ENCODE measurements around the gene PPIA. TPM values are rescaled to one million over a fixed set of nuclear protein-coding genes. Genes with fewer than 3 reads are reported as not detected.

Gene PPIA
- total RNA-seq, 2 donors from 2014 or later, result 957 to 1,544 TPM

GRCh38 chr7:44767134-44767911 is 29.2 kb upstream of the PPIA start:
- Histone ChIP-seq H3K27me3 (replicated peaks; ENCODE audit: insufficient read depth) (no peaks in the 10 kb centered on the region), H3K9me3 (no peaks in the 10 kb centered on the region), H3K4me1 (replicated peaks) (peaks cover 27% of the 10 kb centered on the region), H3K27ac (peak overlapping the region; percentile 59 to 71), H3K36me3 (peaks cover 11 to 23% of the 10 kb centered on the region in 2 donors), H3K4me3 (no peak overlapping the region)
- DNase-seq (ENCODE audit: low spot score), result no peak
- intact Hi-C loops (cut with DNase I), result loop anchor here (5.0 kb wide), 1 partner anchor 80 kb away; the partner anchor contains the start of gene H2AZ2
- TF ChIP-seq CTCF (IDR thresholded peaks at IDR 0.05), result no peak
- no peak for TF ChIP-seq POLR2AphosphoS5 (IDR thresholded peaks at IDR 0.05)
- TF ChIP-seq POLR2A (IDR thresholded peaks at IDR 0.05), result no peak
- WGBS, result 70% methylated on average over 19 of the region's 19 CpGs

- intact Hi-C loops (cut with DNase I), result loop anchor here (5.0 kb wide), 1 partner anchor 79 kb away; the partner anchor contains the start of gene H2AZ2
Measured at GRCh38 chr7:44767912-44768627, 28.4 kb upstream of the PPIA start.

DNA sequence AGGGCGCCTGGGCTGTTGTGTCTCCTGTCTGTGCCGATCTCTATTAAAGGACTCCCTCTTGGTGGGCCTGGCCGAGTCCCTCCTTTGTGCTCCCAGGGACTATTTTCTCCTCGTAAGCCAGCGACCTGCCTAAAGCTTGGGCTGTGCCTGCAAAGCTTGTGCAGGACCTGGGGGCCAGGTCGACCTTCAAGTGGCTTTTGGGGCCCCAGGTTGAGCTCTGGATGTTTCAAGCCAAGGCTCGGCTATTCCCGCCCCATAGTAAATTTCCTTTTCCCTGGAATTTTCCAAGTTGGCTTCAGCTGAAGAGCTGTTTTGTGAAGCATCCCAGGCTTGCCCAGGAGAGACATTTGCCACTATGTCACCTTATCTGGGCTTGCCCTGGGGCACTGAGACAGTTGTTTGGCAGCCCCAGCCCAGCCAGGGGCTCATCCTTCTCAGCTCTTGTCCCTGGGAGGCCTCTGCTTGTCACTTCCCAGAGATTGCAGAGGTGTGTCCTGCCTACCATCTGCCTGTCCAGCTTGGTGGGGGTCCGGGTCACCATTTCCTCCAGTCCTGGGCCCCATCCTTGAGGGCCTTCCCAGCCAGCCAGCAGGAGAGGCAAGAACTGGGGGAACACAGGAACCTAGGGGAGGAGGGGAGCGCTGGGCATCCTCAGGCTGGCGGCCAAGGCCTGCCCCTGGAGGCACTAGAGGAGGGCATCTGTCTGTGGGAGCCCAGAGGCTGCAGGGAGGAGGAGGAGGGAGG is 27.7 kb upstream of the PPIA start:
- TF ChIP-seq POLR2AphosphoS5 (IDR thresholded peaks at IDR 0.05) (no peak), POLR2A (IDR thresholded peaks at IDR 0.05) (no peak), CTCF (IDR thresholded peaks at IDR 0.05) (no peak)
- peaks cover 11 to 18% of the 10 kb centered on the region in 2 donors for H3K36me3 ChIP-seq
- intact Hi-C loops (cut with DNase I), result loop anchor here (5.0 kb wide), 1 partner anchor 79 kb away; the partner anchor contains the start of gene H2AZ2
- peak overlapping the region; percentile 59 to 71 for H3K27ac ChIP-seq
- H3K4me3 ChIP-seq, result no peak overlapping the region
- H3K9me3 ChIP-seq, result no peaks in the 10 kb centered on the region
- 17% methylated on average over 11 of the region's 11 CpGs for WGBS
- peaks cover 27% of the 10 kb centered on the region for H3K4me1 ChIP-seq (replicated peaks)
- DNase-seq (ENCODE audit: low spot score), result no peak
- H3K27me3 ChIP-seq (replicated peaks; ENCODE audit: insufficient read depth), result no peaks in the 10 kb centered on the region

More at GRCh38 chr7:44767912-44768627, 28.4 kb upstream of the PPIA start:
- Histone ChIP-seq H3K4me1 (replicated peaks) (peaks cover 27% of the 10 kb centered on the region), H3K36me3 (peaks cover 11 to 23% of the 10 kb centered on the region in 2 donors), H3K27ac (peak overlapping the region; percentile 59 to 71), H3K9me3 (no peaks in the 10 kb centered on the region), H3K27me3 (replicated peaks; ENCODE audit: insufficient read depth) (no peaks in the 10 kb centered on the region), H3K4me3 (no peak overlapping the region)
- 11% methylated on average over 12 of the region's 12 CpGs for WGBS
- TF ChIP-seq CTCF (IDR thresholded peaks at IDR 0.05), result no peak
- TF ChIP-seq POLR2A (IDR thresholded peaks at IDR 0.05), result peak; percentile 9
- TF ChIP-seq POLR2AphosphoS5 (IDR thresholded peaks at IDR 0.05), result peak; percentile 72
- DNase-seq (ENCODE audit: low spot score), result peak; percentile 63

DNA sequence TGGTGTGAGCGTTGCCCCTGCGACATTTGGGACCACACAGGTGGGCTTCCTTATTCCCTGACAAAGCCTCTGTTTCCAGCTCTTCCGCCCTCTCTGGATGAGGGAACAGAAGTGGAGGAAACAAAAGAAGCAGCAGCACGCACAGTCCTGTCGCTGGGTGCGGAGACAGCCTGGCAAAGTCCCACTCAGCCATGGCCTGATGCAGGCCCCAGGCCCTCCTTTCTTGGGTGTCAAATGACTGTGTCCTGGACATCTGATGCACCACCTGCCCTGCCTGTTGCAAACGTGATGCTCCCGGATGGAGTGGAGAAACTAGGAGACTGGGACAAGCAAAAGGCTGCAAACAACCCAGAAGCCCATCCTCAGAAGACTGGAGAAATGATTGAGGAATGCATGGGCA is 27.1 kb upstream of the PPIA start:
- Histone ChIP-seq H3K27me3 (replicated peaks; ENCODE audit: insufficient read depth) (no peaks in the 10 kb centered on the region), H3K4me3 (no peak overlapping the region), H3K36me3 (peaks cover 11 to 14% of the 10 kb centered on the region in 2 donors), H3K9me3 (no peaks in the 10 kb centered on the region), H3K27ac (peak overlapping the region; percentile 59 to 71), H3K4me1 (replicated peaks) (peaks cover 27% of the 10 kb centered on the region)
- WGBS, result 40% methylated on average over 8 of the region's 8 CpGs
- intact Hi-C loops (cut with DNase I), result loop anchor here (5.0 kb wide), 1 partner anchor 78 kb away; the partner anchor contains the start of gene H2AZ2
- no peak for TF ChIP-seq POLR2AphosphoS5 (IDR thresholded peaks at IDR 0.05)
- TF ChIP-seq CTCF (IDR thresholded peaks at IDR 0.05), result no peak
- no peak for TF ChIP-seq POLR2A (IDR thresholded peaks at IDR 0.05)
- DNase-seq (ENCODE audit: low spot score), result no peak

Data from prostate gland (tissue), 2 donors.